GM12878 (cell line): ENCODE measurements around the gene SH3BGRL3. TPM values are rescaled to one million over a fixed set of nuclear protein-coding genes. Genes with fewer than 3 reads are reported as not detected.
"Not testable (repeated sequence)": the region's sequence is repeated elsewhere in the genome, so short reads cannot be mapped to it uniquely, and the experiment has no call there.

ENCODE experiments used
- ATAC-seq: fragments of 200-7000 bp; cut with Tn5 transposase; 3 replicates; pipeline ENCODE4 v1.9.1; 2020; ENCODE audit warnings: mild to moderate bottlenecking, moderate library complexity
- BruUV-seq: library from RNA; stranded (reverse); fragments of 400-500 nt; replicated peaks from 2 replicates; lab custom pipeline; 2021; lab: Mats Ljungman, UMichigan
- CTCF ChIA-PET: fragments of 300-600 bp; sonication (Branson Sonifier 250); formaldehyde crosslinking; extraction: SDS; loops from one replicate; lab custom pipeline; 2021; ENCODE audit warnings: inconsistent platforms; lab: Yijun Ruan, JAX
- POLR2A ChIA-PET: fragments of 350-600 bp; formaldehyde crosslinking; extraction: SDS; loops from one replicate; lab custom pipeline; 2021; ENCODE audit warnings: inconsistent platforms; lab: Charles Lee
- RAD21 ChIA-PET: fragments of 300-600 bp; sonication (Branson Sonifier 250); formaldehyde crosslinking; loops from one replicate; lab custom pipeline; 2023; ENCODE audit warnings: antibody characterized with exemption; ENCODE audit not compliant: unreplicated experiment; lab: Charles Lee
- SMC1A ChIA-PET: fragments of 300-600 bp; sonication (Branson Sonifier 250); formaldehyde crosslinking; loops from one replicate; lab custom pipeline; 2023; ENCODE audit not compliant: unreplicated experiment, uncharacterized antibody; lab: Charles Lee
- DNase-seq: peaks from one replicate; pipeline ENCODE4 v3.0.0-alpha.2; 2011; ENCODE audit warnings: low read depth, low spot score
- FAIRE-seq: peaks from 3 replicates; lab custom pipeline; 2011; peaks lifted over from hg19 to GRCh38; lab: Jason Lieb, UNC
- H2AFZ ChIP-seq: 2 replicates; pipeline ENCODE4 v1.6.0; 2011; ENCODE audit warnings: low read depth, low read length, control low read depth; ENCODE audit not compliant: control insufficient read depth
- H3K27ac ChIP-seq: 2 replicates; pipeline ENCODE4 v1.5.1; 2011; ENCODE audit warnings: control low read depth; ENCODE audit not compliant: control insufficient read depth, insufficient read depth
- H3K27me3 ChIP-seq, 2 experiments: replicated peaks in 1 of 2; 2 replicates each; pipeline versions ENCODE4 v1.6.0 to v1.6.1; 2011; ENCODE audit warnings: low read length in 1 of 2; ENCODE audit not compliant: control insufficient read depth in 2 of 2, insufficient read depth in 2 of 2
- H3K36me3 ChIP-seq, 2 experiments: 2 replicates each; pipeline ENCODE4 v1.5.1; 2011; ENCODE audit warnings: low read length in 1 of 2; ENCODE audit not compliant: control insufficient read depth in 2 of 2, insufficient read depth in 2 of 2
- H3K4me1 ChIP-seq: 2 replicates; pipeline ENCODE4 v1.6.1; 2011; ENCODE audit warnings: mild to moderate bottlenecking, low read length, moderate library complexity, mixed read lengths; ENCODE audit not compliant: control insufficient read depth, insufficient read depth
- H3K4me2 ChIP-seq: 2 replicates; pipeline ENCODE4 v1.6.0; 2011; ENCODE audit warnings: control low read depth; ENCODE audit not compliant: control insufficient read depth, insufficient read depth
- H3K4me3 ChIP-seq: fragments of 200-600 bp; sonication (generic); 2 replicates; pipeline ENCODE4 v1.5.1; 2016
- H3K79me2 ChIP-seq: 2 replicates; pipeline ENCODE4 v1.6.0; 2011; ENCODE audit warnings: low read length; ENCODE audit not compliant: control insufficient read depth, insufficient read depth
- H3K9ac ChIP-seq: 2 replicates; pipeline ENCODE4 v1.8.0; 2011; ENCODE audit warnings: low read length, control low read depth, mixed read lengths; ENCODE audit not compliant: control insufficient read depth, insufficient read depth
- H3K9me3 ChIP-seq: replicated peaks from 3 replicates; pipeline ENCODE4 v1.5.1; 2011; ENCODE audit warnings: mild to moderate bottlenecking, low read length; ENCODE audit not compliant: control insufficient read depth, insufficient read depth
- H4K20me1 ChIP-seq: 2 replicates; pipeline ENCODE4 v1.6.0; 2011; ENCODE audit not compliant: control insufficient read depth, insufficient read depth
- MTA3 ChIP-seq: IDR thresholded peaks from 2 replicates; pipeline ENCODE4 v1.6.1; 2012; ENCODE audit warnings: low read length, inconsistent platforms, borderline replicate concordance
- TBL1XR1 ChIP-seq: IDR thresholded peaks from 2 replicates; pipeline ENCODE4 v1.6.1; 2012; ENCODE audit warnings: low read depth, low read length, improper control_type of control experiment
- WGBS: methylation state at CpG from one replicate; pipeline ENCODE4 v1.1.6; 2016; ENCODE audit warnings: low lambda C conversion rate; ENCODE audit not compliant: insufficient replicate concordance, insufficient coverage; ENCODE audit errors: missing lambda C conversion rate; 5-methylcytosine and 5-hydroxymethylcytosine counted together
- in situ Hi-C: fragments of 300-500 bp; cut with MboI; formaldehyde crosslinking; loops from 9 replicates; pipeline ENCODE4 v1.14.3; 2018; ENCODE audit warnings: mixed read lengths
- intact Hi-C: fragments of 100-400 bp; cut with micrococcal nuclease; formaldehyde crosslinking; loops from one replicate; pipeline ENCODE4 v1.14.2; 2022; ENCODE audit not compliant: unreplicated experiment
- polyA plus RNA-seq, 11 experiments: library from polyadenylated mRNA; depleted of rRNA in 4 of 11; unstranded in 6 of 11; stranded (reverse) in 5 of 11; fragments of >200 nt; fragmentation: Nextera tagmentation in 4 of 11; fragmentation: Illumina TruSeq in 1 of 11; extraction: Ambion mirVana in 4 of 11; extraction: Trizol in 1 of 11; gene quantifications; 1 replicate in 1 of 11; 2 replicates in 10 of 11; pipeline versions ENCODE4 v1.2.1 to v1.2.3, GENCODE V29; 2011 to 2016; ENCODE audit warnings: inconsistent platforms in 2 of 11, missing spikeins in 2 of 11, low read depth in 1 of 11
- total RNA-seq, 4 experiments: library from RNA; depleted of rRNA in 3 of 4; stranded (reverse); fragments of >200 nt in 3 of 4; fragmentation: Illumina TruSeq in 1 of 4; extraction: Trizol in 1 of 4; gene quantifications; 2 replicates each; pipeline versions ENCODE4 v1.2.1 to v1.2.3, GENCODE V29; 2013 to 2021

Gene SH3BGRL3
- total and polyA plus RNA-seq, 10 of the 15 experiments (the other 5 are each of a cell fraction or from before 2014, with no cell fraction given) = 39.7 to 390 (median 118) TPM

GRCh38 chr1:26307363-26307781, 27.5 kb downstream of the SH3BGRL3 start:
- in situ Hi-C loops (no loop called here), intact Hi-C loops (no loop called here)
- 0 out of 2 replicates have a peak, but pooled peaks have one; percentile 41 for TF ChIP-seq MTA3
- no peak for TF ChIP-seq TBL1XR1
- CTCF ChIA-PET = interaction anchor here (0.6 to 4.8 kb wide), 7 partner anchors 9 to 138 kb away, joined by 3 to 34 read pairs (median 6); partner anchors contain the start of gene ZNF593
- FAIRE-seq = peak; percentile 64
- Histone ChIP-seq H3K27me3 (no peaks in the 10 kb centered on the region), H3K27ac (peak overlapping the region; percentile 94), H3K4me1 (peaks cover 14% of the 10 kb centered on the region), H2AFZ (peak overlapping the region; percentile 94), H3K4me2 (peak overlapping the region; percentile 98), H3K4me3 (peak overlapping the region; percentile 73), H3K79me2 (peaks cover 4% of the 10 kb centered on the region), H3K9ac (peak overlapping the region; percentile 76), H3K36me3 (no peaks in the 10 kb centered on the region), H4K20me1 (no peaks in the 10 kb centered on the region), H3K9me3 (no peaks in the 10 kb centered on the region)
- RAD21 ChIA-PET = interaction anchor here (0.7 to 3.9 kb wide), 6 partner anchors 8 to 25 kb away, joined by 3 to 27 read pairs (median 14); partner anchors contain the start of gene CD52
- SMC1A ChIA-PET = interaction anchor here (0.6 to 3.0 kb wide), 5 partner anchors 10 to 102 kb away, joined by 3 to 40 read pairs (median 9); partner anchors contain the start of gene CD52
- no peak for DNase-seq
- POLR2A ChIA-PET = interaction anchor here (0.6 to 5.6 kb wide), 10 partner anchors 10 to 1261 kb away, joined by 3 to 58 read pairs (median 5); partner anchors contain the start of gene CD52
- no TSS peak for BruUV-seq
- 4% methylated on average over 4 of the region's 6 CpGs for WGBS
- ATAC-seq = peak; percentile 8

GRCh38 chr1:26307966-26308899, 28.3 kb downstream of the SH3BGRL3 start:
- SMC1A ChIA-PET = interaction anchor here (1.2 to 3.0 kb wide), 5 partner anchors 9 to 30 kb away, joined by 4 to 40 read pairs (median 9); partner anchors contain the start of gene CD52
- not testable (repeated sequence) for H3K27ac ChIP-seq

More at GRCh38 chr1:26307966-26308899, 28.3 kb downstream of the SH3BGRL3 start:
- WGBS = 83% methylated on average over 18 of the region's 21 CpGs
- H3K9me3 ChIP-seq, DNase-seq, in situ Hi-C loops, H3K79me2 ChIP-seq, ATAC-seq, H3K9ac ChIP-seq, BruUV-seq, H3K27me3 ChIP-seq, H3K36me3 ChIP-seq, intact Hi-C loops, FAIRE-seq, H3K4me3 ChIP-seq, H2AFZ ChIP-seq, H4K20me1 ChIP-seq: not testable (repeated sequence)
- peaks cover 16% of the 10 kb centered on the region for H3K4me1 ChIP-seq
- H3K4me2 ChIP-seq = peak overlapping the region; percentile 98; the same call in 1 of the 2 replicates
- RAD21 ChIA-PET = interaction anchor here (1.4 to 3.9 kb wide), 6 partner anchors 10 to 26 kb away, joined by 3 to 27 read pairs (median 14); partner anchors contain the start of gene CD52
- POLR2A ChIA-PET = interaction anchor here (0.6 to 5.6 kb wide), 7 partner anchors 9 to 1262 kb away, joined by 4 to 58 read pairs (median 5); partner anchors contain the start of gene CD52
- CTCF ChIA-PET = interaction anchor here (0.9 to 4.8 kb wide), 6 partner anchors 8 to 32 kb away, joined by 3 to 34 read pairs (median 7); no protein-coding TSS in a partner anchor
